GM19468 (cell line): Measurements from ENCODE around the gene PRH2.

Source experiments
- ATAC-seq: cut with Tn5 transposase; IDR thresholded peaks from one replicate; pipeline ENCODE4 v1.9.1; 2021; ENCODE audit warnings: mild to moderate bottlenecking, moderate library complexity, moderate number of reproducible peaks; ENCODE audit not compliant: unreplicated experiment; ENCODE audit errors: extremely low read depth

PRH2 gene

DNA sequence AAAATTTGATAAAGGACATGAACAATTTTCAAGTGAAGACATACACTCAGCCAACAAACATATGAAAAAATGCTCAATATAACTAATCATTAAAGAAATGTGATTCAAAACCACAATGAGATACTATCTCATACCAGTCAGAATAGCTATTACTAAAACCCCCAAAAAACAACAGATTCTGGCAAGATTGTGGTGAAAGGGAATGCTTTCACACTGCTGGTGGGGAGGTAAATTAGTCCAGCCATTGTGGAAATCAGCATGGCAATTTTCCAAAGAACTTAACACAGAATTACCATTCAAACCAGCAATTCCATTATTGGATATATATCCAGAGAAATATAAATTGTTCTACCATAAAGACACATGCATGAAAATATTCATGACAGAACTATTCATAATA, 28.7 kb downstream of the PRH2 start:
- no peak for ATAC-seq

DNA sequence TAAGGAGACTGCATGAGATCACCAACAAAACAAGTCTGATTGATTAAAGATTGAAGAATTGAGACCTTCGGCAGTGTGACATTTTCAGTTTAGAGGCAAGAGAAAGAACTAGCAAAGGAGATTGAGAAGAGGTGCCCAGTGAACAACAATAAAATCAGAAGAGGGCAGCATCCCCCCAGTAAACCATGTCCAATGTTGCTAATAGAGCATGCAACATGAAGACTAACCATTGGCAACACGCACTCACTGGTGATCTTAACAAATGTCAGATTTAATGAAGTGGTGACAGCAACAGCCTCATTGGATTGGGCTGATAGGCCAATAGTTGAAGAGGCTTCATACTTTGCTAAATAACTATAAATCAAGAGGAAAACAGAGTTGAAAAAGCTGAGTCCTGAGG, 30.8 kb downstream of the PRH2 start:
- no peak for ATAC-seq

DNA sequence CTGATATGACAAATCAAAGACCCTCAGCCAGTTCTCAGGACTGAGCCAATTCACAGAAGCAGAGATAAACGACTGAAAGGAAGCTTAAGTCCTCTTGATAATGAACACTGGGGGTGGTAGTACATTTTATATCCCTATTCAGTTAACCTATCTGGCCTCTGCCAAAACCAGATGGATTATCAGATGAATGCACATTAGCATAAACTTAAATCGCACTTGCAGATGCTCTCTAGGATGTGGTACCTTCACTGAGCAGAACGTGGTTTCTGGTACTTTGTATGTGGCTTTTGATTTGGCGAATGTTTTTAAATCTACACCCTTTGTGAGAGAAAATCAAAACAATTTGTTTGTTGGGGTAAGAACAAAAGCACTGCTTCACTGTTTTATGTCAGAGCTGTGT, 31.2 kb downstream of the PRH2 start:
- ATAC-seq, result no peak

DNA sequence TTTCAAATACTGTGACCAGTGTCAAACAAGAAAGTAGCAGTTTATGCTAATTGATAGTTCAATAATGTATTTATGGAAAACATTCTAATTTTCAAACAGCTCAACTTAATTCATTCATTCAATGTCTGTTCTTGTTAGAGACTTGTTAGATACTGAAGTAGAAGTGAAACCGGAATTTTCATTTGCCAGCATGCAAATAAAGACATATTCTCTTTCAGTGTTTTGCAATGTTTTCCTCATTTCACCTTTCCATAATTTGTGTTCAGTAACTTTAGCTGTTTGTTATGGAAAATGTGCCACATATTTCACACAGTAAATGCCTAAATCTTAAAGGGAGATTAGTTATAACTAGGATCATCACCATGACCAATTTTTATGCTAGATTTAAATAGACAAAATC, 36.4 kb downstream of the PRH2 start:
- ATAC-seq, result no peak

DNA sequence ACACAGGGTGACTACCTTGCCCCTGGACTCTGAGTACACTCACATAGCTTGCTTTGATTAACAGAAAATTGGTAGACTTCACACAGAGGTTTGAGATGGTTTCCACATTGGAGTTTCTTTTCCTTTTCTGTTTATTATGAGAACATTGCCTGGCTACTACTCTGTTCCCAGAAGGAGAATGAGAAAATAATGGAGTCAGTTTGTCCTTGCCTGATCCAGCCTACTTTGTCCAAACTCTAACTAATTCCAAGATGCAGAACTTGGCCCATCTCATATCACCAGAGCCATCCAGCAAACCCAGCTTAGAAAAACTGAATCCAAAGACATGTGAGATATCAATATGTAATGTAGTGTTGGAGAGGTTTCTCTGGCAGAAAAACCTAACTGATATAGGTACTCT, 37.3 kb downstream of the PRH2 start:
- no peak for ATAC-seq

DNA sequence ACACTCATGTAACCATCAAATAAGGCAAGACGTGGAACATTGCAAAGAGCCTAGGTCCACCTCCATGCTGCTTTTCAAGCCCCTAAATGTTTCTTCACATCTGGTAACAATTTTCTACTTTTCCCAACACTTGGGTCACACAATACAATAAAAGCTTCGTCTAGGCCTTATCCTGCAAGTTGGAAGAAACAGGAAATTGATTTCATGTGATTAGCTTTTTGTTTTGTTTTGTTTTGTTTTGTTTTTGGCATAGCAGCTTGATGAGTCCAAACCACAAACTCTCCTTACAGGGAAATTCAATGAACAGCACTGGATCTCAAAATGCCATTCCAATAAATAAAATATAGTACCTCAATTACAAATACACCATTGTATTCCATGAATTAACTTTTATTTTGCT, 38.4 kb downstream of the PRH2 start:
- ATAC-seq, result no peak

DNA sequence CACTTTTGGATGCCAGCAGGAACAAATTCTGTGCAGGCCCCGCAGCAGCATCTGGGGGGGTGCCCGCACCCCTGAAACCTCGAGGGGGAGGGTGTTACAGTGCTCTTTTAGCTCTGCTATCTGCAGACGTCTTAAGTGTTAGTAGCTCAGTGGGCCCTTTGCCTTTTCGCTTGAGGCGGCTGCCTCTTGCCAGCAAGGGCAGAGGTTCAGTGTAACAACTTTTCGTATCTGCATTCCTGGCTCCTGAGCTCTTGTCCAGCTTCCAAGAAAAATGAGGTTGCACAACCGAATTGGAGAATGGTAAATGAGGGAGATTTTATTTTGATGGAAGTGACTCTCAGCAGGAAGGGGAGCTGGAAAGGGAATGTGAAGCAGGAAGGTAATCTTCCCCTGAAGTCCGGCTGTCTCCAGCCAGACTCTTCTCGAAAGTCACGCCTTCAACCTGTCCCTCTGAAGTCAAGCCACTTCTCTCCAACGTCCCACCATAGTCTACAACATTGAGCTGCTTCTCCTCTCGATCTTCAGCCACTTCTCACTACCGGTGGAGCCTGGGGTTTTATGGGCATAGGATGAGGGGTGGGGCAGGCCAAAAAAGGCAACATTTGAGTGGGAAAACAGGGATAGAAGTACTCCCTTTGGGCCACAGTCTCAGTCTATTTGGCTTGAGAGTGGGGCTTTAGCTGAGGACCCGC, 39.9 kb downstream of the PRH2 start:
- ATAC-seq, result no peak

DNA sequence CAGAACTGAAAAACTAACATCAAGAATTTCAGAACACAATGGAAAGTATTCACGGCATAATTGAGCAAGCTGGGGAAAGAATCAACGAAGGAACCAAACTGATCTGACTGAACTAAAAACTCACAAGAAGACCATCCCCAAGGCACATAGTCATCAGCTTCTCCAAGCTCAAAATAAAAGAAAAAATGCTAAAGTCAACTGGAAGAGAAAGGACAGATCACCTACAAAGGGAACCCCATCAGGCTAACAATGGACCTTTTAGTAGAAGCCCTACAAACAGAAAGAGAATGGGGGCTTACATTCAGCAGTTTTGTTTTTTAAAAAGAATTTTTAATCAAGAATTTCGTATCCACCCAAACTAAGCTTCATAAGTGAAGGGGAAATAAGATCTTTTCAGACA, 45.9 kb downstream of the PRH2 start:
- no peak for ATAC-seq

DNA sequence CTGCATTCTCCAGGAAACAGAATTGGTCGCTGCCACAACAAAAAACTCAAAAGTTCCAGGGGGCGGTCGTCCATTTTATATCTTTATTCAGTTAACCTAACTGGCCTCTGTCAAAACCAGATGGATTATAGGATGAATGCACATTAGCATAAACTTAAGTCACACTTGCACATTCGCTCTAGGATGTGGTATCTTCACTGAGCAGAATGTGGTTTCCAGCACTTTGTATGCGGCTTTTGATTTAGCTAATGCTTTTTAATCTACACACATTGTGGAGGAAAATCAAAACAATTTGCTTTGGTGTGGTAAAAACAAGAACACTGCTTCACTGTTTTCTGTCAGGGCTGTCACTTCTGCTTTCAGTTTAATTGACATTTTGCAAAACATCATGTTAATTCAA, 53.2 kb downstream of the PRH2 start:
- ATAC-seq, result no peak
